HepG2 (cell line): Measurements from ENCODE around the gene RHOC. TPM values are rescaled to one million over a fixed set of nuclear protein-coding genes. Genes with fewer than 3 reads are reported as not detected.

Experiments
- KDM4B ChIP-seq: sonication (generic); formaldehyde crosslinking; IDR thresholded peaks from 2 replicates; pipeline ENCODE4 v1.4.0; 2020; ENCODE audit warnings: missing genetic modification reagents
- SAFB2 ChIP-seq: sonication (generic); formaldehyde crosslinking; IDR thresholded peaks from 2 replicates; pipeline ENCODE4 v1.5.1; 2020; ENCODE audit warnings: missing genetic modification reagents, low read depth, mild to moderate bottlenecking, borderline replicate concordance
- SMARCE1 ChIP-seq: fragments of 450-650 bp; IDR thresholded peaks from 2 replicates; pipeline ENCODE4 v1.6.1; 2017; ENCODE audit warnings: borderline replicate concordance
- ZNF264 ChIP-seq: sonication (generic); formaldehyde crosslinking; IDR thresholded peaks from 2 replicates; pipeline ENCODE4 v1.4.0; 2020; ENCODE audit warnings: missing genetic modification reagents
- polyA plus RNA-seq, 8 experiments: library from polyadenylated mRNA; depleted of rRNA in 3 of 8; stranded (reverse) in 7 of 8; unstranded in 1 of 8; fragments of >200 nt; fragmentation: Illumina TruSeq in 4 of 8; extraction: Trizol in 4 of 8; gene quantifications; 2 replicates each; pipeline versions ENCODE4 v1.2.1 to v1.2.3, GENCODE V29; 2011 to 2016; ENCODE audit warnings: low read depth in 4 of 8, missing spikeins in 1 of 8, mixed read lengths in 1 of 8; ENCODE audit not compliant: insufficient read depth in 1 of 8
- total RNA-seq, 5 experiments: library from RNA; depleted of rRNA; stranded (reverse); fragments of >200 nt; fragmentation: Illumina TruSeq; extraction: Trizol; gene quantifications; 2 replicates each; pipeline ENCODE4 v1.2.3, GENCODE V29; 2016; ENCODE audit warnings: low read depth in 1 of 5
- TF ChIP-seq, protein P1 (sequence below): sonication (generic); formaldehyde crosslinking; IDR thresholded peaks from 2 replicates; pipeline ENCODE4 v1.4.0; 2020; ENCODE audit warnings: missing genetic modification reagents, borderline replicate concordance
- TF ChIP-seq, protein P2 (sequence below): sonication (generic); formaldehyde crosslinking; IDR thresholded peaks from 2 replicates; pipeline ENCODE4 v1.5.1; 2020; ENCODE audit warnings: mild to moderate bottlenecking, missing genetic modification reagents, moderate library complexity

RHOC gene
- total and polyA plus RNA-seq, 2 of the 13 experiments (the other 11 are each of a cell fraction or from before 2014, with no cell fraction given) = 64.3 to 182 TPM

DNA sequence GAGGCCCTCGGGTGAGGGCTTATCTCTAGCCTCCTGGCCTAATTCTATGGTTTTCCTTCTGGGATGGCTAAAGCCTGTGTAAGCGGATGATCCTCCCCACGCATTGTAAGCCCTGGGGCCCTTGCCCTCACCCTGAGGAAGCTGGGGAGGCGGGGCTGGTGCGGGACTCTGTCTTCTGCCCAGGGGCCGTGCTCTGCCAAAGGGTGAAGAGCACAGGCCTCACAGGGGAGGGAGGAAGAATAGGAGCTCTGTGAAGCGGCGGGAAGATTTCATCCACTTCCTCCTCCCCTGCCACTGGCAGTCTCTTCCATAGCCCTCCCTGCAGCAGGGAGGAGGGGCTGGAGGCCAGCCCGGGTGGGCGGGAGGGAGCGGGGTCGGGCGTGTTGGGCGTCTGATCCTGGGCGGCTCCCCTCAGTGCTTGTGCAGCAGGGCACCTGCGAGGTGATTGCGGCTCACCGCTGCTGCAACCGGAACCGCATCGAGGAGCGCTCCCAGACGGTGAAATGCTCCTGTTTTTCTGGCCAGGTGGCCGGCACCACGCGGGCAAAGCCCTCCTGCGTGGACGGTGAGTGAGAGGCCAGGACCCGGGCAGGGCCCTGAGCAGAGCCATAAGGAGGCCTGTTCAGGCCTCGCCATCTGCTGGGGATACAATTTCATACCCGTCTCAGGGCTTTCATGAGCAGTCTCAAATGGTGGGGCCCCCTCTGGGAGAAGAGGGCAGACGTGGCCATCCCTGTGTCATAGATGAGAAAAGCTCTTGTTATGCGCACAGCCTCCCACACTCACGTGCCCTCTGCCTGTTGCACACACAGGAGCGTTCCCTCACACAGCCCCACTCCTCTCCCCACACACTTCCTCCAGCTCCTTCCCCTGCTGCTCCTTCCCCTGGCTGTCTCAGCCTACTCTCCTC lies 15.9 kb upstream of the RHOC start (continued):
- TF ChIP-seq, protein P1, sequence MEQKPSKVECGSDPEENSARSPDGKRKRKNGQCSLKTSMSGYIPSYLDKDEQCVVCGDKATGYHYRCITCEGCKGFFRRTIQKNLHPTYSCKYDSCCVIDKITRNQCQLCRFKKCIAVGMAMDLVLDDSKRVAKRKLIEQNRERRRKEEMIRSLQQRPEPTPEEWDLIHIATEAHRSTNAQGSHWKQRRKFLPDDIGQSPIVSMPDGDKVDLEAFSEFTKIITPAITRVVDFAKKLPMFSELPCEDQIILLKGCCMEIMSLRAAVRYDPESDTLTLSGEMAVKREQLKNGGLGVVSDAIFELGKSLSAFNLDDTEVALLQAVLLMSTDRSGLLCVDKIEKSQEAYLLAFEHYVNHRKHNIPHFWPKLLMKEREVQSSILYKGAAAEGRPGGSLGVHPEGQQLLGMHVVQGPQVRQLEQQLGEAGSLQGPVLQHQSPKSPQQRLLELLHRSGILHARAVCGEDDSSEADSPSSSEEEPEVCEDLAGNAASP (CRISPR knock-in tag) = no peak
- no peak for TF ChIP-seq ZNF264
- no peak for TF ChIP-seq KDM4B (CRISPR knock-in tag)
- TF ChIP-seq, protein P2, sequence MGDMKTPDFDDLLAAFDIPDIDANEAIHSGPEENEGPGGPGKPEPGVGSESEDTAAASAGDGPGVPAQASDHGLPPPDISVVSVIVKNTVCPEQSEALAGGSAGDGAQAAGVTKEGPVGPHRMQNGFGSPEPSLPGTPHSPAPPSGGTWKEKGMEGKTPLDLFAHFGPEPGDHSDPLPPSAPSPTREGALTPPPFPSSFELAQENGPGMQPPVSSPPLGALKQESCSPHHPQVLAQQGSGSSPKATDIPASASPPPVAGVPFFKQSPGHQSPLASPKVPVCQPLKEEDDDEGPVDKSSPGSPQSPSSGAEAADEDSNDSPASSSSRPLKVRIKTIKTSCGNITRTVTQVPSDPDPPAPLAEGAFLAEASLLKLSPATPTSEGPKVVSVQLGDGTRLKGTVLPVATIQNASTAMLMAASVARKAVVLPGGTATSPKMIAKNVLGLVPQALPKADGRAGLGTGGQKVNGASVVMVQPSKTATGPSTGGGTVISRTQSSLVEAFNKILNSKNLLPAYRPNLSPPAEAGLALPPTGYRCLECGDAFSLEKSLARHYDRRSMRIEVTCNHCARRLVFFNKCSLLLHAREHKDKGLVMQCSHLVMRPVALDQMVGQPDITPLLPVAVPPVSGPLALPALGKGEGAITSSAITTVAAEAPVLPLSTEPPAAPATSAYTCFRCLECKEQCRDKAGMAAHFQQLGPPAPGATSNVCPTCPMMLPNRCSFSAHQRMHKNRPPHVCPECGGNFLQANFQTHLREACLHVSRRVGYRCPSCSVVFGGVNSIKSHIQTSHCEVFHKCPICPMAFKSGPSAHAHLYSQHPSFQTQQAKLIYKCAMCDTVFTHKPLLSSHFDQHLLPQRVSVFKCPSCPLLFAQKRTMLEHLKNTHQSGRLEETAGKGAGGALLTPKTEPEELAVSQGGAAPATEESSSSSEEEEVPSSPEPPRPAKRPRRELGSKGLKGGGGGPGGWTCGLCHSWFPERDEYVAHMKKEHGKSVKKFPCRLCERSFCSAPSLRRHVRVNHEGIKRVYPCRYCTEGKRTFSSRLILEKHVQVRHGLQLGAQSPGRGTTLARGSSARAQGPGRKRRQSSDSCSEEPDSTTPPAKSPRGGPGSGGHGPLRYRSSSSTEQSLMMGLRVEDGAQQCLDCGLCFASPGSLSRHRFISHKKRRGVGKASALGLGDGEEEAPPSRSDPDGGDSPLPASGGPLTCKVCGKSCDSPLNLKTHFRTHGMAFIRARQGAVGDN (CRISPR knock-in tag) = peak; percentile 62
- no peak for TF ChIP-seq SAFB2 (CRISPR knock-in tag)
- TF ChIP-seq SMARCE1 = no peak
- TF ChIP-seq, all 625 proteins: peak for 9
